B cell (primary cell): ENCODE data around the gene C5AR1. TPM values are rescaled to one million over a fixed set of nuclear protein-coding genes. Genes with fewer than 3 reads are reported as not detected.

ENCODE experiments used
- ATAC-seq: fragments of 200-7000 bp; cut with Tn5 transposase; one replicate; pipeline ENCODE4 v1.10.0; 2021; ENCODE audit warnings: low read depth, mild to moderate bottlenecking, moderate number of reproducible peaks, moderate library complexity
- CTCF ChIA-PET: fragments of 350-600 bp; sonication (Branson Sonifier 250); formaldehyde crosslinking; loops from one replicate; lab custom pipeline; 2021; ENCODE audit warnings: antibody characterized with exemption, inconsistent platforms; lab: Charles Lee
- POLR2A ChIA-PET: fragments of 350-600 bp; sonication (Branson Sonifier 250); formaldehyde crosslinking; loops from one replicate; lab custom pipeline; 2021; ENCODE audit warnings: antibody characterized with exemption; lab: Charles Lee
- DNase-seq: peaks from one replicate; pipeline ENCODE4 v3.0.0; 2013
- H2AFZ ChIP-seq: 2 replicates; pipeline ENCODE4 v1.6.1; 2012; ENCODE audit warnings: mild to moderate bottlenecking, low read depth, low read length; ENCODE audit not compliant: insufficient read depth, poor library complexity, severe bottlenecking
- H3K27ac ChIP-seq, 2 donors: 1 replicate in 1 of 2; 2 replicates in 1 of 2; pipeline ENCODE4 v1.5.1; 2012 to 2013; ENCODE audit warnings: low read length in 2 of 2, mild to moderate bottlenecking in 2 of 2, moderate library complexity in 1 of 2
- H3K27me3 ChIP-seq, 4 experiments: fragments of 200-600 bp in 1 of 4; sonication (generic) in 1 of 4; replicated peaks in 1 of 4; 1 replicate in 2 of 4; 2 replicates in 2 of 4; pipeline versions ENCODE4 v1.6.1 to v1.7.0; 2013 to 2016; ENCODE audit warnings: low read length in 3 of 4, mild to moderate bottlenecking in 2 of 4, mixed read lengths in 1 of 4, moderate library complexity in 1 of 4; ENCODE audit not compliant: insufficient read depth in 4 of 4, control insufficient read depth in 3 of 4; ENCODE audit errors: control extremely low read depth in 1 of 4
- H3K36me3 ChIP-seq, 2 experiments: replicated peaks in 1 of 2; 1 replicate in 1 of 2; 2 replicates in 1 of 2; pipeline versions ENCODE4 v1.6.1 to v1.7.1; 2013; ENCODE audit warnings: low read length in 1 of 2; ENCODE audit not compliant: insufficient read depth in 2 of 2, control insufficient read depth in 1 of 2; ENCODE audit errors: control extremely low read depth in 1 of 2, extremely low read depth in 1 of 2
- H3K4me1 ChIP-seq, 2 donors: fragments of 200-600 bp in 1 of 2; sonication (generic) in 1 of 2; 1 replicate in 1 of 2; 2 replicates in 1 of 2; pipeline versions ENCODE4 v1.5.1 to v1.6.1; 2013 to 2017; ENCODE audit warnings: low read length in 2 of 2; ENCODE audit not compliant: control insufficient read depth in 2 of 2, insufficient read depth in 2 of 2
- H3K4me2 ChIP-seq: replicated peaks from 2 replicates; pipeline ENCODE3; 2012; ENCODE audit warnings: mild to moderate bottlenecking, low read depth, low read length; ENCODE audit not compliant: poor library complexity, severe bottlenecking
- H3K4me3 ChIP-seq, 5 experiments: fragments of 200-600 bp in 1 of 5; sonication (generic) in 1 of 5; 1 replicate in 3 of 5; 2 replicates in 2 of 5; pipeline versions ENCODE4 v1.5.1 to v1.7.0; 2011 to 2016; ENCODE audit warnings: low read length in 4 of 5, mild to moderate bottlenecking in 4 of 5, low read depth in 2 of 5, control low read depth in 1 of 5, moderate library complexity in 1 of 5; ENCODE audit not compliant: insufficient read depth in 1 of 5; ENCODE audit errors: control extremely low read depth in 1 of 5, extremely low read depth in 1 of 5
- H3K79me2 ChIP-seq: fragments of 200-600 bp; sonication (generic); one replicate; pipeline ENCODE4 v1.6.0; 2016; ENCODE audit warnings: low read length; ENCODE audit not compliant: control insufficient read depth, insufficient read depth
- H3K9ac ChIP-seq: fragments of 200-600 bp; sonication (generic); 2 replicates; pipeline ENCODE4 v1.6.1; 2017; ENCODE audit warnings: mild to moderate bottlenecking, low read length, moderate library complexity
- H3K9me3 ChIP-seq, 3 donors: one replicate each; pipeline versions ENCODE4 v1.6.1 to v1.7.1; 2013; ENCODE audit warnings: low read length in 2 of 3; ENCODE audit not compliant: control insufficient read depth in 2 of 3, insufficient read depth in 1 of 3; ENCODE audit errors: control extremely low read depth in 1 of 3
- H4K20me1 ChIP-seq: 2 replicates; pipeline ENCODE4 v1.6.0; 2012; ENCODE audit warnings: mild to moderate bottlenecking, low read length; ENCODE audit not compliant: insufficient read depth, control insufficient read depth, poor library complexity, severe bottlenecking
- H3K27ac Mint-ChIP-seq: one replicate; pipeline ENCODE4 v1.8.0; 2021; ENCODE audit warnings: mixed read lengths
- H3K27me3 Mint-ChIP-seq: one replicate; pipeline ENCODE4 v1.8.0; 2021; ENCODE audit warnings: mixed read lengths
- H3K4me1 Mint-ChIP-seq: one replicate; pipeline ENCODE4 v1.8.0; 2021; ENCODE audit warnings: mixed read lengths
- H3K4me3 Mint-ChIP-seq: one replicate; pipeline ENCODE4 v1.8.0; 2021; ENCODE audit warnings: mixed read lengths
- H3K9me3 Mint-ChIP-seq: one replicate; pipeline ENCODE4 v1.8.0; 2022; ENCODE audit warnings: mixed read lengths; ENCODE audit not compliant: insufficient read depth
- EZH2 ChIP-seq: IDR thresholded peaks from 2 replicates; pipeline ENCODE4 v1.6.1; 2012; ENCODE audit warnings: borderline replicate concordance, low read depth, mild to moderate bottlenecking, moderate library complexity, low read length; ENCODE audit not compliant: insufficient read depth, poor library complexity, severe bottlenecking
- WGBS: methylation state at CpG from one replicate; pipeline ENCODE4 v1.1.5; 2013; ENCODE audit warnings: missing lambda C conversion rate; ENCODE audit not compliant: insufficient coverage; 5-methylcytosine and 5-hydroxymethylcytosine counted together
- intact Hi-C: fragments of 100-400 bp; cut with micrococcal nuclease; formaldehyde crosslinking; loops from one replicate; pipeline ENCODE4 v1.10.0; 2022
- polyA plus RNA-seq: library from polyadenylated mRNA; depleted of rRNA; stranded (reverse); fragments of >200 nt; gene quantifications from 2 replicates; pipeline ENCODE4 v1.2.3, GENCODE V29; 2012
- total RNA-seq, 2 donors: library from RNA; stranded (reverse); fragments of 120-200 nt in 1 of 2; gene quantifications; 1 replicate in 1 of 2; 2 replicates in 1 of 2; pipeline versions ENCODE4 v1.2.3 to v1.2.4, GENCODE V29; 2013 to 2022
- TF ChIP-seq, protein P1 (sequence below): fragments of 200-600 bp; IDR thresholded peaks from one replicate; pipeline ENCODE4 v1.8.0; 2022; ENCODE audit warnings: antibody characterized with exemption, mild to moderate bottlenecking

C5AR1 gene
- total and polyA plus RNA-seq, 2 donors (not counting 1 experiment from before 2014, with no cell fraction given), result 4.1 to 4.9 TPM

DNA sequence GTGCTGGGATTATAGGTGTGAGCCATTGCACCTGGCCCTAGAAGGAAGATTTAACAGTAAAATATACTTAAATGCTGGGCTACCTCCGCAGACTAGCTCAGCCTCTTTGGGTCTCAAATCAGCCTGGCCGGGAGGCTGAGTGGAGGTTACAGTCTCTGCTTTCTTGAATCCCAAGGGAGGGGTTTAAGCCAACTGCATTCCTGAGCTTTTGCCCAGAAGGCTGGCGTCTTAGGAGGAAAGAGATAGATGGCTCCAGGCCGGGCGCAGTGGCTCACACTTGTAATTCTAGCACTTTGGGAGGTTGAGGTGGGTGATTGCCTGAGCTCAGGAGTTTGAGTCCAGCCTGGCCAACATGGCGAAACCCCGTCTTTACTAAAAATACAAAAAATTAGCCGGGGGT lies 623 bp upstream of the C5AR1 start:
- Histone ChIP-seq H4K20me1 (no peaks in the 10 kb centered on the region), H3K79me2 (no peaks in the 10 kb centered on the region), H3K27ac (no peak overlapping the region), H3K9ac (no peak overlapping the region), H3K4me3 (no peak overlapping the region), H3K9me3 (peaks cover 0 to 5% (median 0%) of the 10 kb centered on the region in 3 donors), H2AFZ (no peak overlapping the region), H3K27me3 (peaks cover 0 to 20% (median 2%) of the 10 kb centered on the region in 4 experiments), H3K4me1 (peaks cover 5% of the 10 kb centered on the region in 2 donors), H3K36me3 (no peaks in the 10 kb centered on the region), H3K4me2 (no peak overlapping the region)
- H3K27me3 Mint-ChIP-seq, result peaks cover 29% of the 10 kb centered on the region
- no peak overlapping the region for H3K4me3 Mint-ChIP-seq
- CTCF ChIA-PET, result interaction anchor here (1.2 to 2.0 kb wide), 3 partner anchors 22 to 82 kb away, joined by 3 to 7 read pairs (median 4); no protein-coding TSS in a partner anchor
- intact Hi-C loops, result loop anchor here (5.0 kb wide), 1 partner anchor 38 kb away; the partner anchor contains the start of gene DHX34
- POLR2A ChIA-PET, result interaction anchor here (0.6 kb wide), 1 partner anchor 35 kb away, joined by 5 read pairs; no protein-coding TSS in a partner anchor
- ATAC-seq, result no peak
- no peaks in the 10 kb centered on the region for H3K9me3 Mint-ChIP-seq
- DNase-seq, result no peak
- H3K27ac Mint-ChIP-seq, result no peak overlapping the region
- WGBS, result 85% methylated on average over 8 of the region's 8 CpGs
- TF ChIP-seq EZH2, result no peak
- TF ChIP-seq, protein P1, sequence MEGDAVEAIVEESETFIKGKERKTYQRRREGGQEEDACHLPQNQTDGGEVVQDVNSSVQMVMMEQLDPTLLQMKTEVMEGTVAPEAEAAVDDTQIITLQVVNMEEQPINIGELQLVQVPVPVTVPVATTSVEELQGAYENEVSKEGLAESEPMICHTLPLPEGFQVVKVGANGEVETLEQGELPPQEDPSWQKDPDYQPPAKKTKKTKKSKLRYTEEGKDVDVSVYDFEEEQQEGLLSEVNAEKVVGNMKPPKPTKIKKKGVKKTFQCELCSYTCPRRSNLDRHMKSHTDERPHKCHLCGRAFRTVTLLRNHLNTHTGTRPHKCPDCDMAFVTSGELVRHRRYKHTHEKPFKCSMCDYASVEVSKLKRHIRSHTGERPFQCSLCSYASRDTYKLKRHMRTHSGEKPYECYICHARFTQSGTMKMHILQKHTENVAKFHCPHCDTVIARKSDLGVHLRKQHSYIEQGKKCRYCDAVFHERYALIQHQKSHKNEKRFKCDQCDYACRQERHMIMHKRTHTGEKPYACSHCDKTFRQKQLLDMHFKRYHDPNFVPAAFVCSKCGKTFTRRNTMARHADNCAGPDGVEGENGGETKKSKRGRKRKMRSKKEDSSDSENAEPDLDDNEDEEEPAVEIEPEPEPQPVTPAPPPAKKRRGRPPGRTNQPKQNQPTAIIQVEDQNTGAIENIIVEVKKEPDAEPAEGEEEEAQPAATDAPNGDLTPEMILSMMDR, result no peak
- H3K4me1 Mint-ChIP-seq, result peaks cover 4% of the 10 kb centered on the region

DNA sequence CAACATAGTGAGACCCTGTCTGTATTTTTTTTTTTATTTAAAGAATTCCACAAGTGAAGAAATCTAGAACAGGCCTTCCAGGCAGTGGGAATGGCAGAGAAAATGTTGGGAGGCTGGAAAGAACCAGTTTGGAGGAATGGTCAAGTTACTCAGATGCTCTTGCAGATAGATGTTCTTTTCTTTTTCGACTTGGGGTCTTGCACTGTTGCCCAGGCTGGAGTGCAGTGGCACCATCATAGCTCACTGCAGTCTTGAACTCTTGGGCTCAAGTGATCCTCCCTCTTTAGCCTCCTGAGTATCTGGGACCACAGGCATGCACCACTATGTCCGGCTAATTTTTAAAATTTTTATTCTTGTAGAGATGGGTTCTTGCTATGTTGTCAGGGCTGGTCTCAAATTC lies 662 bp downstream of the C5AR1 start:
- CTCF ChIA-PET, result no interaction called here
- Mint-ChIP-seq H3K27me3 (peaks cover 30% of the 10 kb centered on the region), H3K4me1 (peaks cover 2% of the 10 kb centered on the region), H3K4me3 (no peak overlapping the region), H3K9me3 (no peaks in the 10 kb centered on the region), H3K27ac (no peak overlapping the region)
- peaks cover 2% of the 10 kb centered on the region in 2 donors for H3K4me1 ChIP-seq
- DNase-seq (no peak), ATAC-seq (no peak)
- no peak overlapping the region for H3K4me2 ChIP-seq
- H3K36me3 ChIP-seq, result no peaks in the 10 kb centered on the region
- no peak overlapping the region for H3K27ac ChIP-seq
- no peaks in the 10 kb centered on the region for H3K79me2 ChIP-seq
- 100% methylated on average over 1 of the region's 2 CpGs for WGBS
- H3K9me3 ChIP-seq, result peaks cover 0 to 10% (median 0%) of the 10 kb centered on the region in 3 donors
- H3K27me3 ChIP-seq, result peaks cover 0 to 16% (median 2%) of the 10 kb centered on the region in 4 experiments
- no peak for TF ChIP-seq EZH2
- TF ChIP-seq, protein P1, result no peak
- no peak overlapping the region for H2AFZ ChIP-seq
- POLR2A ChIA-PET, result no interaction called here
- intact Hi-C loops, result no loop called here
- peak overlapping the region in 1 of 5 experiments; percentile 82 for H3K4me3 ChIP-seq
- no peak overlapping the region for H3K9ac ChIP-seq
- H4K20me1 ChIP-seq, result no peaks in the 10 kb centered on the region
